Measurements from ENCODE around the gene PZP.

DNA sequence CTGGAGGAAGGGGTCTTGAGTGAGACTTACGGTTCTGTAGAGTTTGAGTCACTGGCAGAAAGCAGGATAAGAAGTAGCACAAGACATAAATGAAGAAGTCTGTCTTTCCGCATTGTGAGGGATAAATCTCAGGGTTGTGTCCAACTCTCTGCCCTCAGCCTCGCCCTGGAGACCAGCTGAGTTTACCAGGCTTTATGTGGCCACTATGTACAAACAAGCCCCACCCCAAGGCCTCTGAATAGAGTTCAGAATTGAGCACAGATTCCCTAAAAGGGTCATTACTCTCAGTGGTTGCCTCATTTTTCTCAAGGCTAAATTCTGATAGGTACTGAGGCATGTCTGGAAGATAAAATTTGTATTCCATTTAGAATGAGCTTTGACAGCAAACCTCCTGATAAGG lies at the start of gene PZP:
- no peak for TF ChIP-seq NRF1 (conservative IDR thresholded peaks at IDR 0.05; ENCODE audit: low read depth, low read length)
- TF ChIP-seq JUND (IDR thresholded peaks at IDR 0.05; ENCODE audit: low read depth, low read length): no peak
- no peak for TF ChIP-seq GABPA (IDR thresholded peaks at IDR 0.05; ENCODE audit: low read depth)
- TF ChIP-seq, protein P1, sequence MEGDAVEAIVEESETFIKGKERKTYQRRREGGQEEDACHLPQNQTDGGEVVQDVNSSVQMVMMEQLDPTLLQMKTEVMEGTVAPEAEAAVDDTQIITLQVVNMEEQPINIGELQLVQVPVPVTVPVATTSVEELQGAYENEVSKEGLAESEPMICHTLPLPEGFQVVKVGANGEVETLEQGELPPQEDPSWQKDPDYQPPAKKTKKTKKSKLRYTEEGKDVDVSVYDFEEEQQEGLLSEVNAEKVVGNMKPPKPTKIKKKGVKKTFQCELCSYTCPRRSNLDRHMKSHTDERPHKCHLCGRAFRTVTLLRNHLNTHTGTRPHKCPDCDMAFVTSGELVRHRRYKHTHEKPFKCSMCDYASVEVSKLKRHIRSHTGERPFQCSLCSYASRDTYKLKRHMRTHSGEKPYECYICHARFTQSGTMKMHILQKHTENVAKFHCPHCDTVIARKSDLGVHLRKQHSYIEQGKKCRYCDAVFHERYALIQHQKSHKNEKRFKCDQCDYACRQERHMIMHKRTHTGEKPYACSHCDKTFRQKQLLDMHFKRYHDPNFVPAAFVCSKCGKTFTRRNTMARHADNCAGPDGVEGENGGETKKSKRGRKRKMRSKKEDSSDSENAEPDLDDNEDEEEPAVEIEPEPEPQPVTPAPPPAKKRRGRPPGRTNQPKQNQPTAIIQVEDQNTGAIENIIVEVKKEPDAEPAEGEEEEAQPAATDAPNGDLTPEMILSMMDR (IDR thresholded peaks at IDR 0.05 in 2 of 3, conservative IDR thresholded peaks at IDR 0.05 in 1 of 3; ENCODE audit: control insufficient read depth in 2 of 3, extremely low read depth in 1 of 3, insufficient read depth in 1 of 3, low read depth in 3 of 3, low read length in 3 of 3): no peak
- TF ChIP-seq RCOR1 (conservative IDR thresholded peaks at IDR 0.05; ENCODE audit: low read depth, low read length): no peak
- TF ChIP-seq EGR1 (IDR thresholded peaks at IDR 0.05; ENCODE audit: borderline replicate concordance in 1 of 2, low read depth in 2 of 2, low read length in 2 of 2): no peak
- TF ChIP-seq, protein P2, sequence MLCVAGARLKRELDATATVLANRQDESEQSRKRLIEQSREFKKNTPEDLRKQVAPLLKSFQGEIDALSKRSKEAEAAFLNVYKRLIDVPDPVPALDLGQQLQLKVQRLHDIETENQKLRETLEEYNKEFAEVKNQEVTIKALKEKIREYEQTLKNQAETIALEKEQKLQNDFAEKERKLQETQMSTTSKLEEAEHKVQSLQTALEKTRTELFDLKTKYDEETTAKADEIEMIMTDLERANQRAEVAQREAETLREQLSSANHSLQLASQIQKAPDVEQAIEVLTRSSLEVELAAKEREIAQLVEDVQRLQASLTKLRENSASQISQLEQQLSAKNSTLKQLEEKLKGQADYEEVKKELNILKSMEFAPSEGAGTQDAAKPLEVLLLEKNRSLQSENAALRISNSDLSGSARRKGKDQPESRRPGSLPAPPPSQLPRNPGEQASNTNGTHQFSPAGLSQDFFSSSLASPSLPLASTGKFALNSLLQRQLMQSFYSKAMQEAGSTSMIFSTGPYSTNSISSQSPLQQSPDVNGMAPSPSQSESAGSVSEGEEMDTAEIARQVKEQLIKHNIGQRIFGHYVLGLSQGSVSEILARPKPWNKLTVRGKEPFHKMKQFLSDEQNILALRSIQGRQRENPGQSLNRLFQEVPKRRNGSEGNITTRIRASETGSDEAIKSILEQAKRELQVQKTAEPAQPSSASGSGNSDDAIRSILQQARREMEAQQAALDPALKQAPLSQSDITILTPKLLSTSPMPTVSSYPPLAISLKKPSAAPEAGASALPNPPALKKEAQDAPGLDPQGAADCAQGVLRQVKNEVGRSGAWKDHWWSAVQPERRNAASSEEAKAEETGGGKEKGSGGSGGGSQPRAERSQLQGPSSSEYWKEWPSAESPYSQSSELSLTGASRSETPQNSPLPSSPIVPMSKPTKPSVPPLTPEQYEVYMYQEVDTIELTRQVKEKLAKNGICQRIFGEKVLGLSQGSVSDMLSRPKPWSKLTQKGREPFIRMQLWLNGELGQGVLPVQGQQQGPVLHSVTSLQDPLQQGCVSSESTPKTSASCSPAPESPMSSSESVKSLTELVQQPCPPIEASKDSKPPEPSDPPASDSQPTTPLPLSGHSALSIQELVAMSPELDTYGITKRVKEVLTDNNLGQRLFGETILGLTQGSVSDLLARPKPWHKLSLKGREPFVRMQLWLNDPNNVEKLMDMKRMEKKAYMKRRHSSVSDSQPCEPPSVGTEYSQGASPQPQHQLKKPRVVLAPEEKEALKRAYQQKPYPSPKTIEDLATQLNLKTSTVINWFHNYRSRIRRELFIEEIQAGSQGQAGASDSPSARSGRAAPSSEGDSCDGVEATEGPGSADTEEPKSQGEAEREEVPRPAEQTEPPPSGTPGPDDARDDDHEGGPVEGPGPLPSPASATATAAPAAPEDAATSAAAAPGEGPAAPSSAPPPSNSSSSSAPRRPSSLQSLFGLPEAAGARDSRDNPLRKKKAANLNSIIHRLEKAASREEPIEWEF (IDR thresholded peaks at IDR 0.05; ENCODE audit: insufficient replicate concordance, low read depth, low read length): no peak
- no peak for TF ChIP-seq CBFB (IDR thresholded peaks at IDR 0.05; ENCODE audit: low read depth)
- no peak for TF ChIP-seq POLR2AphosphoS2 (IDR thresholded peaks at IDR 0.05; ENCODE audit: low read depth, low read length)
- TF ChIP-seq HDAC2 (IDR thresholded peaks at IDR 0.05): no peak
- no peak for TF ChIP-seq TARDBP (IDR thresholded peaks at IDR 0.05; ENCODE audit: borderline replicate concordance)
- no peak for TF ChIP-seq CHD1 (IDR thresholded peaks at IDR 0.05; ENCODE audit: low read depth, low read length)
- no peak for TF ChIP-seq EED (IDR thresholded peaks at IDR 0.05; ENCODE audit: low read depth)
- TF ChIP-seq, protein P3, sequence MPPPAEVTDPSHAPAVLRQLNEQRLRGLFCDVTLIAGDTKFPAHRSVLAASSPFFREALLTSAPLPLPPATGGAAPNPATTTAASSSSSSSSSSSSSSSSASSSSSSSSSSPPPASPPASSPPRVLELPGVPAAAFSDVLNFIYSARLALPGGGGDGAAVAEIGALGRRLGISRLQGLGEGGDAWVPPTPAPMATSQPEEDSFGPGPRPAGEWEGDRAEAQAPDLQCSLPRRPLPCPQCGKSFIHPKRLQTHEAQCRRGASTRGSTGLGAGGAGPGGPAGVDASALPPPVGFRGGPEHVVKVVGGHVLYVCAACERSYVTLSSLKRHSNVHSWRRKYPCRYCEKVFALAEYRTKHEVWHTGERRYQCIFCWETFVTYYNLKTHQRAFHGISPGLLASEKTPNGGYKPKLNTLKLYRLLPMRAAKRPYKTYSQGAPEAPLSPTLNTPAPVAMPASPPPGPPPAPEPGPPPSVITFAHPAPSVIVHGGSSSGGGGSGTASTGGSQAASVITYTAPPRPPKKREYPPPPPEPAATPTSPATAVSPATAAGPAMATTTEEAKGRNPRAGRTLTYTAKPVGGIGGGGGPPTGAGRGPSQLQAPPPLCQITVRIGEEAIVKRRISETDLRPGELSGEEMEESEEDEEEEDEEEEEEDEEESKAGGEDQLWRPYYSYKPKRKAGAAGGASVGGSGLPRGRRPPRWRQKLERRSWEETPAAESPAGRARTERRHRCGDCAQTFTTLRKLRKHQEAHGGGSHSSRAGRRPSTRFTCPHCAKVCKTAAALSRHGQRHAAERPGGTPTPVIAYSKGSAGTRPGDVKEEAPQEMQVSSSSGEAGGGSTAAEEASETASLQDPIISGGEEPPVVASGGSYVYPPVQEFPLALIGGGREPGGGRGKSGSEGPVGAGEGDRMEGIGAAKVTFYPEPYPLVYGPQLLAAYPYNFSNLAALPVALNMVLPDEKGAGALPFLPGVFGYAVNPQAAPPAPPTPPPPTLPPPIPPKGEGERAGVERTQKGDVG (CRISPR knock-in tag; IDR thresholded peaks at IDR 0.05): no peak
